Stimulated activated CD4-positive, alpha-beta T cell treated with anti-CD3 and anti-CD28 coated beads, Interleukin-1b, Interleukin-23, amount 100 ng/mL, for 24 hours (primary cell): ENCODE measurements around the gene FLT3.
"Not testable (repeated sequence)": the region's sequence is repeated elsewhere in the genome, so short reads cannot be mapped to it uniquely, and the experiment has no call there.

ENCODE experiments used
- DNase-seq, 4 experiments: peaks; one replicate each; pipeline ENCODE4 v3.0.0-alpha.2; 2020; ENCODE audit warnings: low read depth in 4 of 4, low spot score in 1 of 4

FLT3 gene

GRCh38 chr13:28005016-28005415 lies 95.4 kb downstream of the FLT3 start:
- not testable (repeated sequence) for DNase-seq

GRCh38 chr13:28002886-28003698 lies 97.3 kb downstream of the FLT3 start:
- DNase-seq: no peak

- no peak for DNase-seq
Observed at GRCh38 chr13:28001837-28002473, 98.4 kb downstream of the FLT3 start.

- DNase-seq: no peak
Observed at GRCh38 chr13:28001049-28001448, 99.3 kb downstream of the FLT3 start.

GRCh38 chr13:28000567-28000966 lies 99.8 kb downstream of the FLT3 start:
- DNase-seq: no peak

- no peak for DNase-seq
Observed at GRCh38 chr13:27997904-27998522, 102.4 kb downstream of the FLT3 start.

GRCh38 chr13:27991881-27992280 lies 108.5 kb downstream of the FLT3 start:
- no peak for DNase-seq

- DNase-seq: no peak
Observed at GRCh38 chr13:27988520-27988919, 111.9 kb downstream of the FLT3 start, which contains the start of gene URAD. TSS of gene URAD (minus strand) at chr13:27988693. CDS start at chr13:27988637, 56 bp downstream.

GRCh38 chr13:27985600-27985999 lies 114.8 kb downstream of the FLT3 start:
- DNase-seq: no peak

- no peak for DNase-seq
Observed at GRCh38 chr13:27982361-27982760, 118.0 kb downstream of the FLT3 start.

GRCh38 chr13:27981006-27981708 lies 119.2 kb downstream of the FLT3 start:
- no peak for DNase-seq

- DNase-seq: no peak
Observed at GRCh38 chr13:27980280-27980998, 119.9 kb downstream of the FLT3 start.

- no peak for DNase-seq
Observed at GRCh38 chr13:27979765-27980279, 120.6 kb downstream of the FLT3 start.

- no peak for DNase-seq
Observed at GRCh38 chr13:27979001-27979643, 121.3 kb downstream of the FLT3 start.

- no peak for DNase-seq
Observed at GRCh38 chr13:27978301-27978968, 121.9 kb downstream of the FLT3 start.

- no peak for DNase-seq
Observed at GRCh38 chr13:27977476-27978300, 122.7 kb downstream of the FLT3 start.

- DNase-seq: no peak
Observed at GRCh38 chr13:27976362-27977091, 123.8 kb downstream of the FLT3 start.
